ENCODE results near the gene LRAT. TPM values are rescaled to one million over a fixed set of nuclear protein-coding genes. Genes with fewer than 3 reads are reported as not detected.

Gene LRAT
- total and polyA plus RNA-seq, 9 of the 15 experiments (the other 6 are each of a cell fraction or from before 2014, with no cell fraction given): 0.03 to 0.41 (median 0.07) TPM; not detected in 4

- TF ChIP-seq ZBTB40 (IDR thresholded peaks at IDR 0.05): no peak
- no peak for TF ChIP-seq ZBTB40 (CRISPR knock-in tag; IDR thresholded peaks at IDR 0.05)
- TF ChIP-seq TBL1XR1 (IDR thresholded peaks at IDR 0.05; ENCODE audit: low read length in 2 of 2): no peak
- TF ChIP-seq, protein P1, sequence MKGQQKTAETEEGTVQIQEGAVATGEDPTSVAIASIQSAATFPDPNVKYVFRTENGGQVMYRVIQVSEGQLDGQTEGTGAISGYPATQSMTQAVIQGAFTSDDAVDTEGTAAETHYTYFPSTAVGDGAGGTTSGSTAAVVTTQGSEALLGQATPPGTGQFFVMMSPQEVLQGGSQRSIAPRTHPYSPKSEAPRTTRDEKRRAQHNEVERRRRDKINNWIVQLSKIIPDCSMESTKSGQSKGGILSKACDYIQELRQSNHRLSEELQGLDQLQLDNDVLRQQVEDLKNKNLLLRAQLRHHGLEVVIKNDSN (CRISPR knock-in tag; IDR thresholded peaks at IDR 0.05): no peak
- TF ChIP-seq MYNN (IDR thresholded peaks at IDR 0.05): no peak
- TF ChIP-seq MYNN (CRISPR knock-in tag; IDR thresholded peaks at IDR 0.05): no peak
- TF ChIP-seq RBM22 (IDR thresholded peaks at IDR 0.05; ENCODE audit: low read depth, low read length, poor library complexity, severe bottlenecking): no peak
- no peak for TF ChIP-seq SRSF3 (IDR thresholded peaks at IDR 0.05; ENCODE audit: insufficient read depth, low read length)
- no peak for TF ChIP-seq RBM15 (IDR thresholded peaks at IDR 0.05; ENCODE audit: insufficient read depth, low read length)
- TF ChIP-seq NFXL1 (CRISPR knock-in tag; IDR thresholded peaks at IDR 0.05): no peak
- TF ChIP-seq, protein P2, sequence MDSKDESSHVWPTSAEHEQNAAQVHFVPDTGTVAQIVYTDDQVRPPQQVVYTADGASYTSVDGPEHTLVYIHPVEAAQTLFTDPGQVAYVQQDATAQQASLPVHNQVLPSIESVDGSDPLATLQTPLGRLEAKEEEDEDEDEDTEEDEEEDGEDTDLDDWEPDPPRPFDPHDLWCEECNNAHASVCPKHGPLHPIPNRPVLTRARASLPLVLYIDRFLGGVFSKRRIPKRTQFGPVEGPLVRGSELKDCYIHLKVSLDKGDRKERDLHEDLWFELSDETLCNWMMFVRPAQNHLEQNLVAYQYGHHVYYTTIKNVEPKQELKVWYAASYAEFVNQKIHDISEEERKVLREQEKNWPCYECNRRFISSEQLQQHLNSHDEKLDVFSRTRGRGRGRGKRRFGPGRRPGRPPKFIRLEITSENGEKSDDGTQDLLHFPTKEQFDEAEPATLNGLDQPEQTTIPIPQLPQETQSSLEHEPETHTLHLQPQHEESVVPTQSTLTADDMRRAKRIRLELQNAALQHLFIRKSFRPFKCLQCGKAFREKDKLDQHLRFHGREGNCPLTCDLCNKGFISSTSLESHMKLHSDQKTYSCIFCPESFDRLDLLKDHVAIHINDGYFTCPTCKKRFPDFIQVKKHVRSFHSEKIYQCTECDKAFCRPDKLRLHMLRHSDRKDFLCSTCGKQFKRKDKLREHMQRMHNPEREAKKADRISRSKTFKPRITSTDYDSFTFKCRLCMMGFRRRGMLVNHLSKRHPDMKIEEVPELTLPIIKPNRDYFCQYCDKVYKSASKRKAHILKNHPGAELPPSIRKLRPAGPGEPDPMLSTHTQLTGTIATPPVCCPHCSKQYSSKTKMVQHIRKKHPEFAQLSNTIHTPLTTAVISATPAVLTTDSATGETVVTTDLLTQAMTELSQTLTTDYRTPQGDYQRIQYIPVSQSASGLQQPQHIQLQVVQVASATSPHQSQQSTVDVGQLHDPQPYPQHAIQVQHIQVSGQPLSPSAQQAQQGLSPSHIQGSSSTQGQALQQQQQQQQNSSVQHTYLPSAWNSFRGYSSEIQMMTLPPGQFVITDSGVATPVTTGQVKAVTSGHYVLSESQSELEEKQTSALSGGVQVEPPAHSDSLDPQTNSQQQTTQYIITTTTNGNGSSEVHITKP (IDR thresholded peaks at IDR 0.05; ENCODE audit: partially characterized antibody): no peak
- no peak for TF ChIP-seq ELF2 (CRISPR knock-in tag; IDR thresholded peaks at IDR 0.05)
- no peak for TF ChIP-seq ZNF778 (CRISPR knock-in tag; IDR thresholded peaks at IDR 0.05)
- TF ChIP-seq MAFF (IDR thresholded peaks at IDR 0.05; ENCODE audit: low read length): no peak
- TF ChIP-seq FOS (IDR thresholded peaks at IDR 0.05; ENCODE audit: extremely low read depth, insufficient read length): no peak
- TF ChIP-seq POLR2AphosphoS5 (IDR thresholded peaks at IDR 0.05; ENCODE audit: control insufficient read depth, insufficient read depth, low read depth, low read length): no peak
Observed at GRCh38 chr4:154719087-154719486, 24.7 kb upstream of the LRAT start (continued).

All from K562 (cell line).